HG03139 (cell line): ENCODE measurements around the gene BTG4.

Experiments used
- ATAC-seq: cut with Tn5 transposase; IDR thresholded peaks from one replicate; pipeline ENCODE4 v1.9.1; 2021; ENCODE audit not compliant: unreplicated experiment

The BTG4 gene

DNA sequence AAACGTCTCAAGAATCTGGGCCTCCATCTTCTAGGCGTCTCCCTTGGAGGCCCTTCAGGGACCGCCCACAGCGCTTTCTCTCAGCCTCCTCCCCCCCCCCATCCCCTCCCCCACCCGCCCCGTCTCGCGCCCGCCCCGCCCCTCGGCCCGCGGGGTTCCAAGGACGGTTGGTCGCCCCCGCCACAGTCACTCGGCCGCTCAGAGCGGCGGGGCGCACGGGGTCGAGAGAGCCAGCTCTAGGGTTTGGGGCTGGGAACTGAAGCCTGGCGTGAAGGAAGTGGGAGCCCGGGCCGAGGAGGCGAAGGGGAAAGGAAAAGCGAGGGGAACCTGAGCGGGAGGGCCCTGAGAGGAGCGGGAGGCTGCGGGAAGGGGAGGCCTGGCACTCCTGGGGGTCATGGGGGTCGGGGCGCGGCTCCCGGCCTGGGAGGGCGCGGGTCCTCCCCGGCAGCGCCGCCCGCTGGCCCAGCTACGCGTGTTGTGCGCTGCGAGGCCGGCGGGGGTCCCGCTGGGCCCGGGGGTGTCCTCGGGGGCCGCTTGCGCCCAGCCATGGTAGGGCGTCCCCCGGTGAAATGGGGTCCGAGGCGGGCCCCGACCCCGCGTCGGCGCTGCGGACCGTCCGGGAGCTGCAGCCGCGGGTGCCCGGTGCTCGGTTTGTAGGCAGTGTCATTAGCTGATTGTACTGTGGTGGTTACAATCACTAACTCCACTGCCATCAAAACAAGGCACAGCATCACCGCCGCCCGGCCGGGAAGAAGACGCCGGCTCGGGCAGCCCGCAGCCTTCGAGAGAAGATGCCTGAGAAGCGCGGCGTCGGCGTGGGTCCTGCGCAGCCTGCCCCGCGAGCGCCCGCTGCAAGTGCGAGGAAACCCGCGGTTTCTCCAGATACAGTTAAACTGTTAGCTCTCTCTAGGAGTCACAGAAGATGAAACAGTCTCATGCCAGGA is at the start of gene BTG4:
Gene BTG4, minus strand, starts transcription at position 91 of the 944 bp plus-strand sequence. CDS start 13,610 bp downstream, outside the sequence.
- ATAC-seq = no peak

DNA sequence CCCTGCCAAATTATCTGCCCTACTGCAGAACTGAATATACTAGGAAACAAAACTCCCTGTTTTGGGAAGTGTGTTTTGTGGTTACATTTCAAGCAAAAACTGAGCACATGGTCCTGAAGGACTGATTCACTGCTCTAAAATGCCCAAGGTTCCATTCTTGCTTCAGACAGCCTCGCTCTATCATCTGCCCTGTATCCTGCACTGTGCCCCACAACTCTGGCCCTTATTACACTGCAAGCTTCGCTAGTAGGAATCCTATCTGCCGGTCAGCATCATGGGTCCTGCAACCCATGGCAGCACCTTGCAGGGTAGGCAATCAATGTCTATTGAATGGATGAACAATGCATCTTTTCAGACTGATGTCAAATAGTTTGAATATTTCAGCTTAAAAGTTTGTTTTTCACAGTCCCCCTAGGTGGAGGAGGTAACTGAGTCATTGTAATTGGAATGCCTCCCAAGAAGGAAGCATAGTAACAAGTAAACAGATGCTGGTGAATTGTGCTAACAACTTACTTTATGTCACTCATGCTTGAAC is 49.7 kb upstream of the BTG4 start:
- no peak for ATAC-seq

- no peak for ATAC-seq
Observed at GRCh38 chr11:111561306-111561705, 49.1 kb upstream of the BTG4 start.

DNA sequence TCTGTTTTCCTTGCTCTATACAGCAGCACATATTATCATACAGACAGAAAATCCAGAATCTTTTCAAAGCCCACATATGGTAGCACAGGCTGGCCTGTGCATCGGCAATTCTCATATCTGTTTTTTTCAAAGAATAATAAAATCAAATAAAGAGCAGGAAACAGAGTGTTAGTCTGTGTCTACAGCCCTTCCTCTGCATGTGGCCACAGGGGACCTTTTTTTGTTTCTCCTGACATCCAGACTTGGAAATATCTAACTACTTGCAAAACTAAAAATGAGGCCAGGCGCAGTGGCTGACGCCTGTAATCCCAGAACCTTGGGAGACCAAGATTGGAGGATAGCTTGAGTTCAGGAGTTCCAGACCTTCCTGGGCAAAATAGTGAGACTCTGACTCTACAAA is 48.6 kb upstream of the BTG4 start:
- ATAC-seq = no peak

DNA sequence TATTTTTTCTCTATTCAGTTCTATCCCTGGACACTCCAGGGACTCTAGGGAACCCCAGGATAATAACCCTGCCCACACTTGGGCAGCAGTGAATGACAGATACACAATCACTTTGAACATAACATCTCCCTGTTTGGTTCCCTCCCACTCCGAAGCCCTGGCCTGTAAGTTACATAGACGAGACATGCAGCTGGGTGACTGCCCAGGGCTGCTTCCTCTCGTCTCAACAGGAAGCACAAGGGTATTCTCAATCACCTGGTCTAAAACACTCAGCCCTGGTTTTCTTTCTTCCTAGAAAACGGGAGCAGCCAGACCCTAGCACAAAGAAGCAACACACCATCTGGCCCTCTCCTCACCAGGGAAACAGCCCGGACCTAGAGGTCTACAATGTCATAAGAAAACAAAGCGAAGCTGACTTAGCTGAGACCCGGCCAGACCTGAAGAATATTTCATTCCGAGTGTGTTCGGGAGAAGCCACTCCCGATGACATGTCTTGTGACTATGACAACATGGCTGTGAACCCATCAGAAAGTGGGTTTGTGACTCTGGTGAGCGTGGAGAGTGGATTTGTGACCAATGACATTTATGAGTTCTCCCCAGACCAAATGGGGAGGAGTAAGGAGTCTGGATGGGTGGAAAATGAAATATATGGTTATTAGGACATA is 47.7 kb upstream of the BTG4 start:
- ATAC-seq = no peak

GRCh38 chr11:111557425-111558111 is 45.4 kb upstream of the BTG4 start:
- ATAC-seq = no peak

- ATAC-seq = no peak
Observed at GRCh38 chr11:111555255-111555654, 43.1 kb upstream of the BTG4 start.

DNA sequence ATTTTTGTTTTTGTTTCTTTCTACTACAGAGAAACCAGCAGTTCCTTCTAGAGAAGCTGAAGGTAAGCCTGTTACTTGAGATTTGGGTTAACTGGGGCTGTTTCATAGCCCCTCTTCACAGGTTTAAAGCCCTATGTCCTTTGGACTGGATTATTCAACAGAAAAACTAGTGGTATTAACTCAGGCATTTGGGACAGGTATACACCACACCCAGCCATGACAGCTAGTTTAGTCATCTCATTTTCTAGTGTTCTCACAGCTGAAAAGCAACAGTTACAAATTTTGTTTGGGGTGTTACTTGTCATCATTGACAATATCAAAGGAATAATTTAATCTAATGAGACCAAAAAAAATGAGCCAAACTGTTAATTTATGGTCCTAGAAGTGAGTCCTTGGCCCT is 42.3 kb upstream of the BTG4 start:
- no peak for ATAC-seq

DNA sequence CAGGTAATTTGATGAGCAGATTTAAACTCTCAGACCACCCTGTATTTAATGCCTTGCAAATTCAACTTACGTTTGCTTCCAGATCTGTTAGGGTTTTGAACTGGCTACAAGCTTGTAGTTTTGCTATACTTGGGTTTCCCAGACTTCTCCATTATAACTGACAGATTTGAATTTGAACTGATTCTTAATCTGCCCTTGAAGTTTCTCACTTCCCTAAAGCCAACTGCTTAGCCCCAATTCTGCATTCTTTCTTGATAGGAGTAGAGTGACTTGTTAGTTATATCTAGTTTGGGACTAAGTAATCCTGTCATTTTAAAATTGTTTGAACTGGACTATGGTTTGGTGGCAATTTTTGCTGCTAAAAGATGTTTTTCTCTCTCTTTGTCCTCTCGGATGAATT is 38.1 kb upstream of the BTG4 start:
- no peak for ATAC-seq

GRCh38 chr11:111549869-111550203 is 37.6 kb upstream of the BTG4 start:
- ATAC-seq = no peak

GRCh38 chr11:111549196-111549868 is 37.1 kb upstream of the BTG4 start:
- no peak for ATAC-seq

GRCh38 chr11:111548525-111548924 is 36.3 kb upstream of the BTG4 start:
- ATAC-seq = no peak

GRCh38 chr11:111542606-111543275 is 30.6 kb upstream of the BTG4 start:
- no peak for ATAC-seq

- ATAC-seq = no peak
Observed at GRCh38 chr11:111541254-111542061, 29.3 kb upstream of the BTG4 start.

- no peak for ATAC-seq
Observed at GRCh38 chr11:111540937-111541253, 28.7 kb upstream of the BTG4 start.

GRCh38 chr11:111540114-111540936 is 28.1 kb upstream of the BTG4 start, which contains the start of gene LAYN:
Gene LAYN, plus strand, starts transcription at chr11:111540720. Its CDS starts 124 bp downstream, at chr11:111540844.
- ATAC-seq = no peak

DNA sequence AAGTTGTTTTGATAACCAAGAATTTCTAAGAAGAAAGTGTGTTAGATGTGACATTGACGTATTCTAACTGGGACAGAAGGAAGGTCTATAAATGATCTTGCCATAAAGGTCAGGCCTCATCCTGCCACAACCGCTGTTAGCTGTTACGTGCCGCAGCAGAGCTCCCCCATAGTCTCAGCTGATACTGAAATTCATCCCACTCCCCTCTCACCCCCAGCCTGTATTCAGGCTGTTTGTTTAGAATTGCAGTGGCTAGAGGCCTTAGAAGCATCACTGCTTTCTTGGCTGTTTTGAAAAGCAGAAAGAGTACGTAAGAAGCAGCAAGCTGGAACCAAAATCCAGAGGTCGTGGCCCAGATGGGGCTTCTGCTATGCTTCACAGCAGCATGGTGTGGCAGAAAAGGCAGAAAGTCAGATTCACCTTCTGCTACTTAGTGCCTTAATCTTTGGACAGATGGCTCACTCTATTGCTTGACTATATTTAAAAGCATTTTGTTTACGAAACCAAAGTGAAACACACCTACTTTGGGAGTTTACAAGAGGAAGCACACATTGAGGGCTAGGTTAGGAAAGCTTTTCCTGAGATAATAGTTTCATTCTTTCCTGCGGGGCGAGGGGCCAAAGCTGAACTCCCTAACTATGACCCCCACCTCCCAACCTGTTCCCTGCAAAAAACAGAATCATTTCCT is 27.4 kb upstream of the BTG4 start:
- no peak for ATAC-seq
